ENCODE data around the gene FYN. TPM values are rescaled to one million over a fixed set of nuclear protein-coding genes. Genes with fewer than 3 reads are reported as not detected.

FYN gene
- total RNA-seq, 4 donors from 2014 or later, result 37.8 to 65.8 (median 53.8) TPM

- no peaks in the 10 kb centered on the region for H3K9me3 ChIP-seq
- no peak overlapping the region for H3K4me3 ChIP-seq
- TF ChIP-seq POLR2A (IDR thresholded peaks at IDR 0.05; ENCODE audit: low read depth) (no peak), CTCF (IDR thresholded peaks at IDR 0.05) (no peak), POLR2AphosphoS5 (IDR thresholded peaks at IDR 0.05) (no peak), EP300 (IDR thresholded peaks at IDR 0.05) (no peak)
- H3K27ac ChIP-seq (replicated peaks in 1 of 4), result no peak overlapping the region
- DNase-seq (ENCODE audit: extremely low spot score), result no peak
- H3K27me3 ChIP-seq, result no peaks in the 10 kb centered on the region
- intact Hi-C loops (cut with DNase I), result no loop called here
- H3K4me1 ChIP-seq, result peaks cover 0 to 7% (median 2%) of the 10 kb centered on the region in 4 donors
- H3K36me3 ChIP-seq, result no peaks in the 10 kb centered on the region
These were observed 253.1 kb downstream of the FYN start for GRCh38 chr6:111620169-111620568.

- no peak for TF ChIP-seq POLR2AphosphoS5 (IDR thresholded peaks at IDR 0.05)
- 92% methylated on average over 6 of the region's 6 CpGs for WGBS
- no peak for DNase-seq (ENCODE audit: extremely low spot score)
These were observed 254.8 kb downstream of the FYN start for GRCh38 chr6:111618407-111618806.

GRCh38 chr6:111617149-111617548, 256.1 kb downstream of the FYN start:
- no peak for DNase-seq (ENCODE audit: extremely low spot score)
- intact Hi-C loops (cut with DNase I), result no loop called here
- Histone ChIP-seq H3K36me3 (no peaks in the 10 kb centered on the region), H3K9me3 (no peaks in the 10 kb centered on the region), H3K4me3 (no peak overlapping the region), H3K27ac (replicated peaks in 1 of 4) (no peak overlapping the region), H3K4me1 (peaks cover 0 to 9% (median 0%) of the 10 kb centered on the region in 4 donors), H3K27me3 (no peaks in the 10 kb centered on the region)
- 92% methylated on average over 5 of the region's 5 CpGs for WGBS
- TF ChIP-seq POLR2AphosphoS5 (IDR thresholded peaks at IDR 0.05), result no peak
- no peak for TF ChIP-seq EP300 (IDR thresholded peaks at IDR 0.05)
- no peak for TF ChIP-seq POLR2A (IDR thresholded peaks at IDR 0.05; ENCODE audit: low read depth)
- no peak for TF ChIP-seq CTCF (IDR thresholded peaks at IDR 0.05)

More at GRCh38 chr6:111618407-111618806, 254.8 kb downstream of the FYN start:
- Histone ChIP-seq H3K4me3 (no peak overlapping the region), H3K27ac (replicated peaks in 1 of 4) (no peak overlapping the region), H3K36me3 (no peaks in the 10 kb centered on the region), H3K4me1 (peaks cover 0 to 9% (median 0%) of the 10 kb centered on the region in 4 donors), H3K27me3 (no peaks in the 10 kb centered on the region), H3K9me3 (no peaks in the 10 kb centered on the region)
- intact Hi-C loops (cut with DNase I), result no loop called here

GRCh38 chr6:111615916-111616612, 257.2 kb downstream of the FYN start:
- Histone ChIP-seq H3K4me1 (peaks cover 0 to 9% (median 0%) of the 10 kb centered on the region in 4 donors), H3K9me3 (no peaks in the 10 kb centered on the region), H3K27me3 (no peaks in the 10 kb centered on the region), H3K36me3 (no peaks in the 10 kb centered on the region), H3K4me3 (no peak overlapping the region), H3K27ac (replicated peaks in 1 of 4) (no peak overlapping the region)
- intact Hi-C loops (cut with DNase I), result no loop called here
- DNase-seq (ENCODE audit: extremely low spot score), result no peak
- TF ChIP-seq EP300 (IDR thresholded peaks at IDR 0.05) (no peak), POLR2A (IDR thresholded peaks at IDR 0.05; ENCODE audit: low read depth) (no peak), CTCF (IDR thresholded peaks at IDR 0.05) (no peak), POLR2AphosphoS5 (IDR thresholded peaks at IDR 0.05) (no peak)
- 86% methylated on average over 12 of the region's 12 CpGs for WGBS

- H3K36me3 ChIP-seq, result no peaks in the 10 kb centered on the region
- H3K9me3 ChIP-seq, result no peaks in the 10 kb centered on the region
- intact Hi-C loops (cut with DNase I), result no loop called here
- no peak overlapping the region for H3K27ac ChIP-seq (replicated peaks in 1 of 4)
- no peak for DNase-seq (ENCODE audit: extremely low spot score)
- H3K27me3 ChIP-seq, result no peaks in the 10 kb centered on the region
- H3K4me3 ChIP-seq, result no peak overlapping the region
- 71% methylated on average over 12 of the region's 12 CpGs for WGBS
- H3K4me1 ChIP-seq, result peaks cover 0 to 9% (median 0%) of the 10 kb centered on the region in 4 donors
- TF ChIP-seq POLR2AphosphoS5 (IDR thresholded peaks at IDR 0.05) (no peak), EP300 (IDR thresholded peaks at IDR 0.05) (no peak), POLR2A (IDR thresholded peaks at IDR 0.05; ENCODE audit: low read depth) (no peak), CTCF (IDR thresholded peaks at IDR 0.05) (no peak)
These were observed 258.2 kb downstream of the FYN start for GRCh38 chr6:111614833-111615582.

All from esophagus muscularis mucosa (tissue), 4 donors.